GM21825 (cell line): ENCODE data around the gene DHX9.

Experiments
- ATAC-seq: cut with Tn5 transposase; IDR thresholded peaks from one replicate; pipeline ENCODE4 v1.9.1; 2021; ENCODE audit warnings: mild to moderate bottlenecking, moderate library complexity; ENCODE audit not compliant: unreplicated experiment

DHX9 gene

GRCh38 chr1:182839209-182840066 lies at the start of gene DHX9:
TSS of gene DHX9 (plus strand) at chr1:182839347. CDS start at chr1:182842567, 3,220 bp downstream.
- peak; percentile 87 for ATAC-seq

- no peak for ATAC-seq
Observed at GRCh38 chr1:182791281-182792179, 47.6 kb upstream of the DHX9 start.

GRCh38 chr1:182794091-182794490 lies 45.1 kb upstream of the DHX9 start:
- ATAC-seq = no peak

GRCh38 chr1:182794676-182795201 lies 44.4 kb upstream of the DHX9 start:
- ATAC-seq = no peak

- ATAC-seq = no peak
Observed at GRCh38 chr1:182795563-182796228, 43.5 kb upstream of the DHX9 start.

- no peak for ATAC-seq
Observed at GRCh38 chr1:182802006-182802803, 36.9 kb upstream of the DHX9 start.

GRCh38 chr1:182803846-182804245 lies 35.3 kb upstream of the DHX9 start:
- ATAC-seq = no peak

- no peak for ATAC-seq
Observed at GRCh38 chr1:182806015-182806678, 33.0 kb upstream of the DHX9 start.

GRCh38 chr1:182807907-182808306 lies 31.2 kb upstream of the DHX9 start:
- ATAC-seq = no peak

- ATAC-seq = no peak
Observed at GRCh38 chr1:182809414-182809957, 29.7 kb upstream of the DHX9 start.

GRCh38 chr1:182811975-182812722 lies 27.0 kb upstream of the DHX9 start:
- ATAC-seq = no peak

GRCh38 chr1:182816863-182817262 lies 22.3 kb upstream of the DHX9 start:
- no peak for ATAC-seq

GRCh38 chr1:182817802-182818201 lies 21.3 kb upstream of the DHX9 start:
- no peak for ATAC-seq

GRCh38 chr1:182823220-182823619 lies 15.9 kb upstream of the DHX9 start:
- ATAC-seq = no peak

GRCh38 chr1:182826892-182827291 lies 12.3 kb upstream of the DHX9 start:
- no peak for ATAC-seq

GRCh38 chr1:182829285-182829932 lies 9.7 kb upstream of the DHX9 start:
- ATAC-seq = peak; percentile 86

GRCh38 chr1:182833271-182833670 lies 5.9 kb upstream of the DHX9 start:
- no peak for ATAC-seq

- no peak for ATAC-seq
Observed at GRCh38 chr1:182834326-182834725, 4.8 kb upstream of the DHX9 start.
